NCI-H1092 treated with DMSO at 0.1 percent for 48 hours (cell line): ENCODE measurements around the gene ASB9.
"Not testable (repeated sequence)": the region's sequence is repeated elsewhere in the genome, so short reads cannot be mapped to it uniquely, and the experiment has no call there.

Source experiments
- DNase-seq: peaks from one replicate; lab custom pipeline; 2025; lab: John Stamatoyannopoulos, UW

ASB9 gene

GRCh38 chrX:15241301-15241700 is 28.6 kb downstream of the ASB9 start:
- DNase-seq, result no peak

GRCh38 chrX:15240414-15240813 is 29.5 kb downstream of the ASB9 start:
- DNase-seq, result no peak

GRCh38 chrX:15236146-15236545 is 33.7 kb downstream of the ASB9 start:
- DNase-seq, result no peak

- no peak for DNase-seq
Observed at GRCh38 chrX:15235001-15235400, 34.9 kb downstream of the ASB9 start.

- no peak for DNase-seq
Observed at GRCh38 chrX:15233416-15234015, 36.4 kb downstream of the ASB9 start.

- no peak for DNase-seq
Observed at GRCh38 chrX:15224747-15225146, 45.1 kb downstream of the ASB9 start.

GRCh38 chrX:15221321-15221720 is 48.6 kb downstream of the ASB9 start:
- DNase-seq, result no peak

- no peak for DNase-seq
Observed at GRCh38 chrX:15217161-15217560, 52.7 kb downstream of the ASB9 start.

- DNase-seq, result no peak
Observed at GRCh38 chrX:15216280-15216679, 53.6 kb downstream of the ASB9 start.

- DNase-seq, result peak; percentile 19
Observed at GRCh38 chrX:15215366-15215765, 54.5 kb downstream of the ASB9 start.

- DNase-seq, result no peak
Observed at GRCh38 chrX:15214588-15214987, 55.3 kb downstream of the ASB9 start.

GRCh38 chrX:15209096-15209495 is 60.8 kb downstream of the ASB9 start:
- DNase-seq, result no peak

- DNase-seq, result no peak
Observed at GRCh38 chrX:15207994-15208393, 61.9 kb downstream of the ASB9 start.

- DNase-seq, result peak; percentile 29
Observed at GRCh38 chrX:15207384-15207783, 62.5 kb downstream of the ASB9 start.

GRCh38 chrX:15206306-15206705 is 63.6 kb downstream of the ASB9 start:
- DNase-seq, result peak; percentile 93

- DNase-seq, result peak; percentile 96
Observed at GRCh38 chrX:15204130-15204751, 65.6 kb downstream of the ASB9 start.

- DNase-seq, result no peak
Observed at GRCh38 chrX:15203694-15204093, 66.2 kb downstream of the ASB9 start.

GRCh38 chrX:15202454-15203177 is 67.3 kb downstream of the ASB9 start:
- DNase-seq, result no peak

GRCh38 chrX:15200871-15201270 is 69.0 kb downstream of the ASB9 start:
- DNase-seq, result no peak

GRCh38 chrX:15198608-15199202 is 71.2 kb downstream of the ASB9 start:
- DNase-seq, result not testable (repeated sequence)

- DNase-seq, result no peak
Observed at GRCh38 chrX:15194146-15194545, 75.7 kb downstream of the ASB9 start.
